HG03095 (cell line): ENCODE results near the gene PRKAG2.
"Not testable (repeated sequence)": the region's sequence is repeated elsewhere in the genome, so short reads cannot be mapped to it uniquely, and the experiment has no call there.

Source experiments
- ATAC-seq: cut with Tn5 transposase; IDR thresholded peaks from one replicate; pipeline ENCODE4 v1.9.1; 2021; ENCODE audit warnings: moderate library complexity; ENCODE audit not compliant: unreplicated experiment

Gene PRKAG2

GRCh38 chr7:151754688-151755130 is 122.2 kb downstream of the PRKAG2 start:
- no peak for ATAC-seq

GRCh38 chr7:151754142-151754590 is 122.7 kb downstream of the PRKAG2 start:
- ATAC-seq, result no peak

GRCh38 chr7:151752816-151753595 is 123.9 kb downstream of the PRKAG2 start:
- no peak for ATAC-seq

GRCh38 chr7:151752037-151752436 is 124.9 kb downstream of the PRKAG2 start:
- no peak for ATAC-seq

DNA sequence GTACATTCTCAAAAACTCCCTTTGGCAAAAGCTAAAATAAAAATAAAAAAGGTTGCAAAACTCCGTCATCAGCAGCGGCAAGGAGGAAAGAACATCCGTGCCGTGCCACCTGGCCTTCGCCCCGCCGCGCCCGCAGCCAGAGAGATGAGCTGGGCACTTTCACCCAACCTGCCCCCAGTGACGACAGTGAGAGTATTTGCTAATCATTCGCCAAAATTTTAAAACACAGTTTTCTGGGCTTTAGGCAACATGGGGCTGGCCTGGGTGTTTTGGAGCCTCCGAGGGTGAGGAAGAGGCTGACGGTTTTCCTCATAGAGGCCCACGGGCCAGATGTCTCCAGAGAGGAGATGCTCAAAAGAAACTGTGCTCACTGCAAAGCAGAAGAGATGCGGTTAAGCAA is 128.2 kb downstream of the PRKAG2 start:
- ATAC-seq, result no peak

DNA sequence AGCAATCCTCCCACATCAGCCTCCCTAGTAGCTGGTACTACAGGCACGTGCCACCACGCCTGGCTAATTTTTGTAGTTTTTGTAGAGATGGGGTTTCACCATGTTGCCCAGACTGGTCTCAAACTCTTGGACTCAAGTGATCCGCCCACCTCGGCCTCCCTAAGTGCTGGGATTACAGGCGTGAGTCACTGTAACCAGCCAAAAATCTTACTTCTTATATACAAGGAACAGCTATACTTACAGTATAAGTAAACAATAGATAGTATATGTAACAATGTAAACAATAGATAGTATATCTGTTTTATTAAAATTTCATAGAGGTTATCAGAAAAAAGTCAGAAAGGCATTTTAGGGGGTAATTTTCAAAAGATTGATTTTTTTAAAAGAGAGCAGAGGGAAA is 128.9 kb downstream of the PRKAG2 start:
- ATAC-seq, result not testable (repeated sequence)

DNA sequence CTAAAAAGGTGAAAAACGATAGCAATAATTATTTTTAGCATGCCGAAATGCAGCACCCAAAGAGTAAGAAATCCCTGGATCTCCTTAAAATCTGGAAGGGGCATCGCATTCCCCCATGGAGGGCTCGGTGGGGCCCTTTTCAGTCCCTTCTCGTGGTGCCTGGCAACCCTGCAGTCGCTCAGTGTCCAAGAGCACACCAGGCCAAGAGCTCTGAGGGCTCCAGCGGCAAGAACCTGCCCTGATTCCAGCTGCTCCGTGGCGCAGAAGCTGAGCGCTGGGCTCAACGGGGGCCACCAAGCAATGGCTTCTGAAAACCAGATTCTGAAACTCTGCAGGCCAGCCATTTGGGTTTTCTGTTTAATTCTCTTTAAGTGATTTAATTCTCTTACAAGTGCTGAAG is 131.2 kb downstream of the PRKAG2 start:
- no peak for ATAC-seq

- ATAC-seq, result no peak
These were observed 132.0 kb downstream of the PRKAG2 start for GRCh38 chr7:151744656-151745638.

DNA sequence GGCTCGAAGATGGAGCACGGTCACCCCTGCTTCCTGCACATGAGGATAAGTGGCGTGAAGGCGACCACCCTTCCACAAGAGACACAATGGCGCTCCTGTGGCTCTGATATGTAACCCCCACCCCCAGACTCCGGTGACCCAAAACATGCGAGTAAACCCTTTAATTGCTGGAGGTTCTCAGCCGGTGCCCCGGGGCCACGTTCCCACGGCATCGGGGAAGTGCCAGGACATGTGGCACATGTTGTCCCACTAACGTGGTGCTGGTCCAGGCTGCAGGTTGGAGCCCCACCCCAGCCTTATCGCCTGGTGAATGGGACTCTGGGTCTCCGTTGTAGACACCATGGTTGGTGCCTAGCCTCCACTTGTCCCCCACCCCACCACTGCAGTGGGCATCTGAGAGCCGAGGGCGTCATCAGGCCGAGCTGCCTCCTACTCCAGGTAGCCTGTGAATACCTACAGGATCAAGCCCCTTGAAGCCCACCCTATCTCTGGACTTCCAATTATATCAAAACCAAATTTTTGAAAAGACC is 132.8 kb downstream of the PRKAG2 start:
- ATAC-seq, result no peak

GRCh38 chr7:151743481-151743983 is 133.4 kb downstream of the PRKAG2 start:
- no peak for ATAC-seq

DNA sequence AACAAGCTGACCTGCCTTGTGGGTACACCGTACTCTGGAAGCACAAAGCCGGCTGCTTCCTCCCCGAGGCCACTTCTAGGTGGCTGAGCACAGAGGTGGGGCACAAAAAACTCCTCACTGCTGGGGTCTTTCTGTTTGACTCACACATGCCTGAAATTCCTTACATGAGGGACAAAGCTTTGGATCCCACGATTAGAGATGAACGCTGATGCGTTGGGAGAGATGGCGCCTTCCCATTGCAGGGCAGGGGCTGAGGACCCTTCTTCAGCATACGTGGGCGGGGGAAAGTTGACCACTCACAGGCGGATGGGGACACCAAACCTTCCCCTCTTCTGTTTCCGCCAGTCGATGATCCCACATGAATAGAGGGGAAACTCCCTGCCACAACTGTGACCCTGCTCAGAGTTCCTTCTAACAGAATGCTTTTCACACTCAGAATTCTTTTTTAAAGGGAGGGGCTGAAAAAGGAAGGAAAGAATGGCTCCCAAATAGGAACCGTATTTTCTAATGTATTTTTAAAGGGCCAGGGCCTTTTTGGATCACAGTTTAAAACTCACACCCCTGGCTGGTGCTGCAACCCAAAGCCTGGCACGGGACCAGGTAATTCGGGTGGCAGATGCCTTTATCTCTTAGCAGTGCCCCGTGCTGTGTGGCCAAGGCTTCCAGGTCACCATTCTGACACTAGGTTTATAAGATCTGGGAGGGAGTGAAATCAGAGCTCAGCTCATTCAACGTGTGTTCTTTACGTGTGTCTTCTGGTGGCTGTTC is 134.0 kb downstream of the PRKAG2 start:
- no peak for ATAC-seq

GRCh38 chr7:151741585-151741984 is 135.3 kb downstream of the PRKAG2 start:
- ATAC-seq, result no peak

GRCh38 chr7:151740081-151740851 is 136.6 kb downstream of the PRKAG2 start:
- ATAC-seq, result no peak

DNA sequence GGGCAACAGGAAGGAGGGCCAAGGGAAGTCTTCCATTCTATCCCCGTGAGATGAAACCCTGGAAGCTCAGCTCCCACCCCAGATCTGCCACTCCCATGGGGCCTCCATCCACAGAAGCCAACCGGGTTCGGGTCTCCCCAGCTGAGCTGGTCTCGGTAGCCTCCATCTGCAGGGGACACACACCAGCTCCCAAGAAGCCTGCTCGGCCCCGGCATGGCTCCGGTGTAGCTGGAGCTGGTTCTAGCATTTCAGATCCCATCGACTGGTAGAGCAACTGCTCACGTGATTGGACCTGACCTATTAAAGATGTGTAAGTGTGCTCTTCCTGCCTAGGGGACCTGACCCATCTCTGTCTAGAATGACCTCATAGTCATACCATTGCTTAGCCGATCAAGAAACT is 138.0 kb downstream of the PRKAG2 start:
- ATAC-seq, result no peak

- no peak for ATAC-seq
These were observed 140.5 kb downstream of the PRKAG2 start for GRCh38 chr7:151736403-151736909.

GRCh38 chr7:151735851-151736402 is 141.0 kb downstream of the PRKAG2 start:
- no peak for ATAC-seq

- no peak for ATAC-seq
These were observed 141.6 kb downstream of the PRKAG2 start for GRCh38 chr7:151735186-151735850.

DNA sequence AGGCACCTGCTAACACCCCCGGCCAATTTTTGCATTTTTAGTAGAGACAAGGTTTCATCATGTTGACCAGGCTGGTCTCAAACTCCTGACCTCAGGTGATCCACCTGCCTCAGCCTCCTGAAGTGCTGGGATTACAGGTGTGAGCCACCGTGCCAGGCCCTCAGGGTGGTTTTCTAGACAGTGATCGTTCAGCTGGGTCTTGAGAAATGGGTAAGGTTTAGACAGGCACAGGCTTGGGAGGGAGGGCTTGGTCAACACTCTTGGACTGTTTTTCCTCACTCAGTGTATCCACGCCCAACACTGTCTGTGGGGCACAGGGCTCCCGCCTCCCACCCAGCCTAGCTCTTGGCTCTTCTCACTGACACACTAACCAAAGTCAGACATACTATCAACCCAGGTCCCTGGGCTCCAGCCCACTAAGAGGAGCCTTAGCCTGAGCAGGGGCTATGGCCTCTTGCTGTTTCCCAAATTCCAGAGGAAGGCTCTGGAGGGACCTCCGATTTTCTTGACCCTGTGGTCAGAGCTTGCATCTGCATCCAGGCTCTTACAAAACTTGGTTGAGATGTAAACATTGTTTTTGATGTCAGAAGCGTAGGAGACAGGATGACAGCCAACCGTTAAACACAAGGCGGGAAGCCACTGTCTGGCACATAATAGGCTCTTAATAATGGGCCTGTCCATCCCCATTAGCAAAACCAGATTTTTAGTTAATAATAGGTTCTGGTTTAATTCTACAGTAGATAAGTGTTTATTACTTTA is 143.9 kb downstream of the PRKAG2 start:
- no peak for ATAC-seq
